NCI-H524 (cell line): Measurements from ENCODE around the gene ERGIC1.
"Not testable (repeated sequence)": the region's sequence is repeated elsewhere in the genome, so short reads cannot be mapped to it uniquely, and the experiment has no call there.

Source experiments
- DNase-seq, 2 experiments: peaks; one replicate each; lab custom pipeline; 2025; lab: John Stamatoyannopoulos, UW

ERGIC1 gene

DNA sequence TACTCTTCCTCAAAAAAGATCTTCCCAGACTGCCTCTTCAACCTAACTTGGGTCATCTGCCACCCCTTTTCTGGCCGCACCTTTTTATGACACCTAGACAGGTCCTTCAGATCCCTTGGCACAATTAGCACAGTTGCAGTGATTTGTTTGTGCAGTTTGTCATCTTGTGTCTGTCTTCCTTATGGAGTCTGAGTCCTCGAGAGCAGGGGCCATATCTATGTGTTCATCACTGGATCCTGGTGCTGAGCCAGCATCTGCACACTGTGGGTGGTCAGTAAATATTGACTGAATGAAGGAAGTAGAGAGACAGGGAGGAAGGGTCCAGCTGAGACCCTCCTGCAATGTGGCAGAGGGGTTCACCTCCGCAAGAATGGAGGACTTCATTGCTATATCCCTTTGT is 14.4 kb downstream of the ERGIC1 start:
- DNase-seq: no peak

DNA sequence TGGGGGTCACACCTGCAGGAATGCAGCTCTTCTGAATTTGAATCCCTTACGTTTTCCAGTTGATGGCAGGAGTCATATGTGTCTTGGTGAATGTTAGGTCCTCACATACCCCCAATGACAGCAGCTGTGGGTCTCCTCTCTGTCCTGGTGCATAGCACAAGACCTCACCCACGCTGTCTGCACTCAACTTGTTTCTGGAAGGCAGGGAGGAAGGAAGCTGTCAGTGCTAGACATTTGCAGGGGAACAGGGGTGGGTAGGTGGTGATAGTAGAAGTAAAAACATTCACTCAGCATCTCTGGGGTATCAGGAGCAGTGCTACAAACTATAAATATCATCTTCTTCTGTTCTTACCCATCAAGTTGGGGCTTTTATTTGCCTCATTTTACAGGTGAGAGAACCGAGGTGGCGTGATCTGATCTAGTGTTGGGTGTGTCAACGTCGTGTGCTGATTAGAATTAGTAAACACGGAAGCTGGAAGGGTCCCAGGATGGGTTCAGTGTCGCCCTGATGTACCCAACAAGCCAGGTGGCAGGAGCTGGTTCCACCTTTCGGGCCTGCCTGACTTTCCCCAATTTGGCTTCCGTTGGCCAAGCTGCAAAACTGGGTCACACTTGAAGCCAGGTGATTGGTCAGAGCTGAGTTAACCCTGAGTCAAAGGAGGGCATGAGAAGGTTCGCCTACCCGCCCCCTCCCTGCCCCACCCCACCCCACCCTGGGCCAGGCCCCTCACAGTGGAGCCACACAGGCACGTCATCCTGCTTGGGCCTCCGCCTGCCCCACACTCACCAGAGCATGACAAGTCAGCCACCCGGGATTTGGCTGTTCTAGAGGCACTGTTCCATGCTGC is 15.8 kb downstream of the ERGIC1 start:
- DNase-seq: no peak

DNA sequence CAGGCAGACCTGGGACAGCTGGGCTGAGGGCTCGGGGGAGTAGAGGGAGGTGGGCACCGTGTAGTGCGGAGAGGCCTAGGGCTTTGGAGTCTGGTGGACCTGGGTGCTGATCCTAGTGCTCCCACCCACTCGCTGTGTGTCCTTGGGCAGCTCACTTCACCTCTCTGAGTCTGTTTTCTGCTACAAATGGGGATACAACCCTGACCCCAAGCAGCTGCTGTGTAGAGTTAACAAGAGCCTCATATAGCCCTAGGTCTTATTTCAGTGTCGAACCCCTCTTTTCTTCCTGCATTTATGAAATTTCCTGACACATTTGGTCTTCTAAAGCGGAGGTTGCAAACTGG is 16.4 kb downstream of the ERGIC1 start:
- no peak for DNase-seq

DNA sequence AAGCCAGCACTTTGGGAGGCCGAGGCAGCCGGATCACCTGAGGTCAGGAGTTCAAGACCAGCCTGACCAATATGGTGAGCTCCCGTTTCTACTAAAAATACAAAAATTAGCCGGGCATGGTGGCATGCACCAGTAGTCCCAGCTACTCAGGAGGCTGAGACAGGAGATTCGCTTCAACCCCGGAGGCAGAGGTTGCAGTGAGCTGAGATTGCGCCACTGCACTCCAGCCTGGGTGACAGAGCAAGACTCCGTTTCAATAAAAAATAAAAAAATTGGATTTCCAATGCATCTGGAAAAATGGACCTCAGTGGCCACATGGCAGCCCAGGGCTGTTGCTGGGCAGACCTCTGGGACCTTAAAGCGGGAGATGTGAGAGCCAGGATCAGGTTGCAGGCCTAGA is 17.2 kb downstream of the ERGIC1 start:
- not testable (repeated sequence) for DNase-seq

DNA sequence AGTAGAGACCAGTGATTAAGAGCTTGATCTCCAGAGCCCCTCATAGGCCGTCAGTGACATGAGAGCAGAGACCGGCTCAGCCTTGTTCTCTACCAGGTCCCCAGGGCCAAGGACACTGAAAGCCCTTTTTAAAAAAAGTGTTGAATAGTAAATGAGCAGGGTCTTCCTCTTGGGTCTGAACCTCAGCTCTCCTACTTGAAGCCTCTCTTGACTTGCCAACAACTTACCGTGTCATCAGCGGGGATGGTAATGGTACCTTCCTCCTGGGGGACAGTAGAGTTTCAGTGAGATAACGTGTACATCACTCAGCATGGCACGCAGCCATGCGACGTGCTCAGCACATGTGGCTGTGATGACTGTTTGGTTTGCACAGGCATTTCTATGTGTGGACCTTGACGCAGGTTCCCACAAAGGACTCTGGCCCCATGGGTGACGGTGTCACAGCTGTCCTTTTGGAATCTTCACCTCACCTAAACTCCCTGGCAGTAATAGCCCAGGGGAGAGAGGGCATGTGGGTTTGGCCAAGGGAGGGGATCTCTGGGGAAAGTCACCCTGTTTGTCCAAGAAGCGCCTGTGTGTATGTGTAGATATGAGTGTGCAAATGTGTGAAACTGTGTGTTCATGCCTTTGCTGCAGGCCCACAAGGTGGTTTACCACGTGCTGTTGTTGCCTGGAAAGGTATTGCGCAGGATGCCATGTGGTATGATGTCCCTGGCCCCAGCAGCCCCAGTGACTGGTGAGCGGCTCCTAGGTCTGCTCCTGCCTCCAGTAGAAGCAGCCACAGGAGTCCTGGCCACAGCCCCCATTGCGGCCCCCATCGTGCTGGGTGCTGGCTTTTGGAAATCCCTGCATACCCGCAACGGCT is 18.7 kb downstream of the ERGIC1 start:
- DNase-seq: no peak

DNA sequence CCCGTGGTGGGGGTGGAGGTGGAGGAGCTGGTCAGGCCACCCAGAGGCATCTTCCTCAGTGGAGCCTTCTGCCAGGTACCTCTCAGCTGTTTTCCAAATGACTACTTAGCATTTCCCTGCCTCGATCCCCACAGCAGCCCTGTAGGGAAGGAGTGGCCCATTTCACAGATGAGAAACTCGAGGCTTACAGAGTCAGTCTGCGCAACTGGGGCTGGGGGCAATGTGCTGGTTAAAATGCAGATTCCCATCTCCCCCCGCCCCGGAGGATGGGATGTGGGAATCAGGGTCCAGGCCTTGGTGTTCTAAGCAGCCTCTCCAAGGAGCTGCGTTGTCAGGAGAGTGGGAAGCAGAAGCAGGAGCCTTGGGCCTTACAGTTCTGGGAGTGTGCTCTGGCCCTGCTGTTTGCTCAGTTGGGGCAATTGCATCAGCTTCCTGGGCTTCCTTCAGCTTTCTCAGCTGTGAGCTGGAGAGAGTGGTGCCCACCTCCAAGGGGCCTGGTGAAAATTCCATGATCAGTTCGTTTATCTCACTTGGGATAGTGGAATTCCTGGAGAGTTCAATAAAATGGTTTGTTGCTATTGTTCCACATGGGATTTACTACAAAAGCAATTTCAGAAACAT is 19.4 kb downstream of the ERGIC1 start:
- DNase-seq: no peak

DNA sequence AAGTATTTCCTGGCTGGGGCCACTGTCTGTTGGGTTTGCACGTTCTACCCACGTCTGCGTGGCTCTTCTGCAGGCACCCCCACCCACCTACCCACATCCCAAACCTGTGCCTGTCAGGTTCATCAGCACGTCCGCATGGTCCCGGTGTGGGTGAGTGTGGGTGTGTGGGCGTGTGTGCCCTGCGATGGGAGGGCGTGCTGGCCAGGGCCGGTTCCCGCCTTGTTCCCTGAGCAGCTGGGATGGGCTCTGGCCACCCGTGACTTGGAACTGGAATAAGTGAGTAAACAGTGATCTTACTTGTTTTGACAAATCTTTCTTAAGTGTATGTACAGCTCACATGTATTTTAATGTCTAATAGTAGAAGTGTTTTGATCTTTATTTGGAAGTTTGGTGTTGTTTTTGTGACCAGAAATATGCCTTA is 20.4 kb downstream of the ERGIC1 start:
- DNase-seq: no peak

DNA sequence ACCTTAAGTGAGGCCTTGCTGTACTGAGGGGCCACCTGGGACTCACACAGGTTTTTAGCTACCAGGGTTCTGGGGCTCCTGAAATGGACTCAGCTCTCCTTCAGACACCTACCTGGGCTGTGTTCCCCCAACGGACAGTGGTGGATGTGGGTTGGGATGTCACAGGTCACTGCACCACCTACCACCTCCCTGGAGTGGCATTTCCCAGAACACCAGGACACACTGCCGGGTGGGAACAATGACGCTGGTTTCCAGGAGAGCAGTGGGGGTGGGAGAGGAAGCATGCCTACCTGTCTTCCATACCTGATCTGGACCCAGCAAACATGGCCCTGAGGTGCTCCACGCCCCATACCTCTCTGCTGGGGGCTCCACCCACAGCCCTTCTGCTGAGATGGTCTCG is 20.9 kb downstream of the ERGIC1 start:
- DNase-seq: no peak

DNA sequence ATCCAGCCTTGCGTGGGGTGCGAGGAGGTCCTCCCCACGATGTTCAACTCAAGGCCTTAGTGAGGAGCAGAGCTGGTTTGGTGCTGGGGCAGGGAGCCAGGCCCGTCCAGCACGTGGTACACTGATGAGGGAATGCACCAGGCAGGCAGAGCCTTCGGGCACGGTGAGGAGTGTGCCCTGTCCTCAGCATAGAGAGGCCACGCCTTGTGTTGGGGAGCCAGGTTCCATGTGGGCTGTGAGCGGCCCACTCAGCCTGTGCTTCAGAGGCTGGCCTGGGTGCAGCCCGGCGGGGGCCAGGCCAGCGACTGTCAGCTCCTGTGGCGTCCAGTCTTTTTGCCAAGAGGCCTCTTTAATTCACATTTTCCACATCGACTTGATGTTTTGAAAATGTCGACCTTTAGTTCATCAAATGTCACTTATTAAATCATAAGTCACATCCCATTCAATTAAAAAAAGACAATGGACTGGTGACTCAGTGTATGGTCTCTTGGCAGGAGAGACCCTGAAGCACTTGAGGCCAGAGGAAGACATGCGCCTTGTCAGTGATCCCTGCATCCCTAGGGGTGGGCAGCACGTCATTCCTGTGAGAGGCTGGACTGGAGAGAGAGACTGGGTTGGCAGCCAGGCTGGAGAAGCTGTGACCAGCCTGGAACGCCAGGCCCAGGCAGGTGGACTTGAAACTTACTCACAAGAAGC is 21.7 kb downstream of the ERGIC1 start:
- DNase-seq: no peak

DNA sequence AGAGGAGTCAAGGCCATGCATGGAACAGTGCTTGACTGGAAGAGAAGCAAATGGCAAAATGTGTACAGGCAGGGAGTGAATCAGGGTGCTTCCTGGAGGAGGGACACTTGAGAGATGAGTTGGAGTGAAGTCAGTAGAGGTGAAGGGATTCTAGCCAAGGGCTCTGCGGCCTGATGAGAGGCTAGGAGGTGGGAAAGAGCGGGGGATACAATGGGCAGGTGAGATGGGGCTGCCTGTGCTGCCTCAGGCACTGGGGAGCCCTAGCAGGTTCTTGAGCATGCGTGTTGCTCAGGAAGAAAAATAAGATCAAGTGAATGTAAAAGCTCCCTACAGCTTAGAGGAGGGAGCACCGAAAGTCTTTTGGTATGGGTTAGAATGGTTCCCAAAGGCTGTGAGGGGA is 22.3 kb downstream of the ERGIC1 start:
- no peak for DNase-seq

DNA sequence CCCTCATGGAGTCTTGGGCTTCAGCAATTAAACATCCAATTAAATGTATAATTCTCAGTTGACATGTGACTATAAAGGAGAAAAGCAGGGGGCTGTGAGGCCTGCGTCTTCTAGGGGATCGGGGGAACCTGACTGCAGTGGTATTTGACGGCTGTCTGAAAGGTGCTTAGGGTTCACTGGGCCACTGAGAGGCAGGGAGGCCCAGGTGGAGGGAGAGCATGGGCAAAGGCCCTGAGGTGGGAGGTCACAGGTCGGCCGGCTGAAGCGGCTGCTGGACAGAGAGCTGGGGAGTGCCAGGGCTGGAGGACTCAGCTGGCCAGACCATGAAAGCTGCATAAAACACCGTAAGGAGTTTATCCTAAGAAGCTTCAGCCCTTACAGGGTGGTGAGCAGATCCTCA is 23.9 kb downstream of the ERGIC1 start:
- DNase-seq: no peak

DNA sequence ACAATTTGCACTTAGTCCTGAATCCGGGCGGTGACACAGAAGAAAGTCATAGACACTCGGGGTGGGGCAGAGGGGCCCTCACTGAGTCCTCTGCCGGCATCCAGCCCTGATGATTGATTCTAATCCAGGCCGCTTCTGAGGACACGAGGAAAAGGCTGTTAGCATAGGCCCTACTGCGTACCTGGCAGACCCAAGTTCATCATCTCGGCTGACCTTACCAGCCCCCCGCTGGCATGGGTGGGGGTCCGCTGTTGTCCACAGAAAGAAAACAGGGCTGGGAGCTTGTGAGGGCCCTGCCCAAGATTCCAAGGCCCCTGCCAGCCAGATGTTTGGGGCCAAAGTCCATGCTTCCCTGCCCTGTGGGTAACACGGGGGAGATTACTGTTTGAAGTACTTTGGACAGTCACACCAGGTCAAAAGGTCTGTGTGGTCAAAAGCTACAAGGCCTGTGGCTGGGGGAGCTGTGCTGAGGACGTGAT is 24.5 kb downstream of the ERGIC1 start:
- DNase-seq: no peak

DNA sequence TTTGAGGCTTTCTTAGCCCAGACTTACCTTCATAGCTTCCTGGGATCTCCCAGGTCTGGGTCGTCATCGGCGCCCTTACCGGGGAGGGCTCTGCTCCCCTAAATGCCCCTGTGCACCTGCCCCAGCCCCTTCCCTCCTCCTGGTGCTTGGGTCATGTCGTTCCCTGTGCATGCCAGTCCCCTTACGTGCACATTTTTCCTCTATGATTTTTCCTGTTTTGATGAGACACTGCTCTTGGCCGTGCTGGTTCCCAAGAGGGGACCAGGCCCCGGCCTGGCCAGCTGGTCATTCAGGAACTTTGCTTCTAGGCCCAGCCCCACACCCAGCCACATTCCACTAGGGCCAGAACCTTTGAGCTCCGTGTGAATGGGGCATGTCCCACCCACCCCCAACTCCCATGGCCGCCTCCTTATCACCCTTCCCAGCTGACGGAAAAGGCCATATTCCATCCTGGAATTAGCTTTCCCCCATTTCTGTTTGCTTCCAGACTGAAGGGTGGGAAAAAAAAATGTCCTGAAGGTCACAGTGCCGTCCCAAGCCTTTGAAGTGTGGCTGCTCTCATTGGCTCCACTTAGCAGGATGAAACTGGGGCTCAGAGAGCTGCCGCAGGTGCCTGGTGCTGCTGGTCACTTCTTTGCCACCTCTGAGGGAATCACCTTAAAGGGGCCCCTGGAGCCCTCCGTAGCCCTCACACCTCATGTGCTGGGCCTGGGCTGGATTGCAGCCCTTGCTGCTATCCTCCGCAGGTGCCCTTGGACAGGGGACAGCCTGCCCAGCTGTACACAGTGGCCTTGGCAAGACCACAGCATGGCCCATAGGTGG is 25.1 kb downstream of the ERGIC1 start:
- DNase-seq: no peak

DNA sequence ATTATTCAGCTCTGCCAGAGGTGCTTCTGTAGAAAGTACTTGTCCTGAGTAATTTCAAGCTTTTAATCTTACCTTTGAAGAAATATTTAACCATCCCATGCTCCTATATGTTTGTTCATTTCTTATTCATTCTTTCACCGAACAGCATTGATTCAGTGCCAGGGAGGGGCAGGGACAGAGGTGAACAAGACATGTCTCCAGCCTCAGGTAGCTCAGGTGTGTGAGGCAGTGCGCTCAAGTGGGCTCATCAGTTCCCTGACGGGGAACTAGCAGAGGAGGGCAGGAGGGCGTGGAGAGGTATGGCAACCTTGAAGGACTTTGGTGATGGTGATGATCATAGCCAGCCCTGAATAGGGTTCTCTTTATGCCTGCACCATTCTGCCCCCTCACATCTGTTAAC is 25.9 kb downstream of the ERGIC1 start:
- DNase-seq: no peak

DNA sequence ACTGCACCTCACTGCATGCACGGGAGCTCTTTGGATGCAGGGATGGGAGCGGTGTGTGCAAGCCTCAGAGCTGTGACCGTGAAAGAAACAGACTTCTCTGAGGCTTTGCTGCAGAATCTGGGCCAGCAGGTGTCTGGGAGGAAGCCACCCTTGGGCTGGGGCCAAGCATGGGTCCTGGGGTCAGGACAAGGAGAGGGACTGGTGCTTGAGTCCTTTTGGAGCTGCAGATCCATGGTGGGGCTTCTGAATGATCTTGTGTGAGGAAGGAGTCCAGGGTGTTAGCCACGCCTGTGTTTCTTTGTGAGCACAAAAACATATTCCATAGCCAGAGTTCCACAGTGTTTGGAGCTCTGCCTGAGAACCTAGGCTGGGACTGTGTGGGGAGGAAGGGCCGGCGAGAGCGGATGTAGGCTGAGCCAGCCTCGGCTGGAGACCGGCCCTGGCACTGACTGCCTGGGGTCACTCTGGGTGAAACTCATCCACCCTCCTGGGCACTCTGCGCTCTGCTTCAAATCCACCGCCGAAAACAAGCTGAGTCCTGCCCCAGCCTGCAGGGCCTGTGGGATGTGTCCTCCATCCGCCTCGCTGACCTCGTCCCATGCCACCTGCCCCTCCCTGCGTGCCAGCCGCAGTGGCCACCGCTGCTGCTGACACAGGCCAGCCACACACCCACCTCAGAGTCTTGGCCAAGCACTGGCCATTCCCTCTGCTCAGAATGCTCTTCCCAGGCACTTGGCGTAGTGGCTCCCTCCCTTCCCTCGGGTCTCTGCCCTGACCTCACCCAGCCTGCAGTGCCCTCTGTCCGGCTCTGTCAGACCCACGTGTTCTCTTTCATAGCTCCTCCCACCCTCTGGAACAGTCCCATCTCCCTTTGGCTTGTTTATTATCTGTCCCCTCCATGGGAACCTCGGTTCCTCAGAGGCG is 26.7 kb downstream of the ERGIC1 start:
- DNase-seq: no peak

DNA sequence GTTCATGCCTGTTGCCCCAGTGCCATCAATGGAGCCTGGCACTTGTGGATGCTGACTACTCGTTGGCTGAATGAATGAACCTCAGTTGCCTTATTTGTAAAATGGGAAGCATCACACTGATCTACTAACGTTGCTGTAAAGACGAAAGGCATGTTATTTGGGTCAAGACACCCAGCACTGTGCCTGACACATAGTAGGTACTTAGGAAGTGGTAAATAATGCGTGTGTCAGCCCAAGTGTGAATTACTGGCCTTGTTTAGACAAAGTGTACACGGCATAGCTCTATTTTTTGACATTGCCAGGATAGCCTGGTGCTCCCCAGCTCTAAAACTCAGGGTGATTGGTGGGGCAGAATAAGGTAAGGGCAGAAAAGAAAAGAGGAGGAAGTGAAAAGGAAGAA is 27.4 kb downstream of the ERGIC1 start:
- no peak for DNase-seq

DNA sequence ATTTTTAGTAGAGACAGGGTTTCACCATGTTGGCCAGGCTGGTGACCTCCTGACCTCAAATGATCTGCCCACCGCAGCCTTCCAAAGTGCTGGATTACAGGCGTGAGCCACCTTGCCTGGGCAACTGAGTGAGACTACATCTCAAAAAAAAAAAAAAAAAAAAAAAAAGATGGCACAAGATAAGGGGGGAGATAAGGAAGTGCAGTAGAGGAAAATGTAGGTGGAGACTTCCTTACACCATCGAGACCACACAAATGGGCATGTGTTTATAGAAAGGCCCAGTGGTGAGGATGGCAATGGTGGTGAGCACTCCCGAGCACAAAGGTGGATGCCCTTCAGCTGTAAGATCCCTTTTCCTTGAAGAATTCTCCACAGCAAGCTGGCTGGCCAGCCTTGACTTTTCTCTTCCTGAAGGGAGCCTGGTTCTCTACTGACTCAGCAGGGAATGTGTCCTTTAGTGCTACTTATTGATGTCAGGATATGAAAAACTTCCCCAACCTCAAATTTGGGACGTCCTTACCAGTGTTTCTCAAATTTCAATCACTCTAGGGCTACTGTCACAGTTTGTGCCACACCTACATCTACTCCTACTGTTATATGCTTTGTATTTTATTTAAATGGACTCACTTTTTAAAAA is 28.2 kb downstream of the ERGIC1 start:
- no peak for DNase-seq

DNA sequence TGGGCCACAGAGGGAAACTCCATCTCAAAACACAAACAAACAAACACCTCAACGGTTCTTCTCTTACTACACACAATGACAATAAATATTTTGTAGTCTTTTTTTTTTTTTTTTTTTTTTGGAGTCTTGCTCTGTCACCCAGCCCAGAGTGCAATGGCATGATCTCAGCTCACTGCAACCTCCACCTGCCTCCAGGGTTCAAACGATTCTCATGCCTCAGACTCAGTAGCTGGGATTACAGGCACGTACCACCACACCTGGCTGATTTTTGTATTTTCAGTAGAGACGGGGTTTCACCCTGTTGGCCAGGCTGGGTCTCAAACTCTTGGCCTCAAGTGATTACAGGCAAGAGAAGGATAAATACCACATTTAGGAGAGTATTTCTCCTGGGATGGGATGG is 30.1 kb downstream of the ERGIC1 start:
- DNase-seq: not testable (repeated sequence)

DNA sequence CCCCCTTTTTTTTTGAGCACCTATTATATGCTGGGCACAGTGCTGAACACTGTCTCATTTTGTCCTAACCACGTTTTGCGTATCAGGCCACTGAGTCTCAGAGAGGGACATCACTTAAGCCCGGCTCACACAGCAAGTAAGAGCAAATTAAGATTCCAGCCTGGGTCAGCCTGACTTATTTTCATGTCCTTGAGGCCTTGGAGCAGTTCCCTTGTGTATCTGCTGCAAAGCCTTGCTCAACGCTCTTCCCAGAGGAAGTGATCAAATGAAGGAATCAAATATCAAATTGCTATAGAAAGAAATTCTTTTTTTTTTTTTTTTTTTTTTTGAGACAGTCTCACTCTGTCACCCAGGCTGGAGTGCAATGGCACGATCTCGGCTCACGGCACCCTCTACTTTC is 30.7 kb downstream of the ERGIC1 start:
- no peak for DNase-seq

DNA sequence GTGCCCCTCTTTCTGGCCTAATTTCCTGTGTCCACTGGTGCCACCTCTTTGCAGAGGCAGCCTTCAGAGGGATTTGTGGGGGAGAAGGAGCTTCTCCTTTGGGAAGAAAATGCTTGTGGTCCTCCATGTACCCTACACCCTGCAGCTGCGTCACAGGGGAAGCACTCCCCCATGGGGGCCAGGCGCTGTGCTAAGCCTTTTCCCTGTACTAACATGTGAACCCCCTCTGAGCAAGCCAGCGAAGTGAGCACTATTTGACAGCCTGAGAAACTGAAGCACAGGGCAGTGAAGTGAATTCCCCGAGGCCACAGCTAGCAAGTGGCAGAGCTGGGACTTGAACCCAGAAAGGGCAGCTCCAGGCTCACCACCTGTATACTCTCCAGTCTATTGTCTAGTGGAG is 32.3 kb downstream of the ERGIC1 start:
- DNase-seq: no peak
